HK-2 (cell line): ENCODE measurements around the gene FYB1.
"Not testable (repeated sequence)": the region's sequence is repeated elsewhere in the genome, so short reads cannot be mapped to it uniquely, and the experiment has no call there.

Experiments used
- DNase-seq: peaks from one replicate; pipeline ENCODE4 v3.0.0-alpha.2; 2018; ENCODE audit not compliant: unreplicated experiment

Gene FYB1

GRCh38 chr5:39219437-39219836 lies at the start of gene FYB1:
TSS of gene FYB1 (minus strand) at chr5:39219563. CDS start at chr5:39202960, 16,603 bp downstream.
- no peak for DNase-seq

- no peak for DNase-seq
Measured at GRCh38 chr5:39267186-39267585, 47.8 kb upstream of the FYB1 start.

GRCh38 chr5:39266442-39266841 lies 47.1 kb upstream of the FYB1 start:
- no peak for DNase-seq

- no peak for DNase-seq
Measured at GRCh38 chr5:39264528-39264927, 45.2 kb upstream of the FYB1 start.

- no peak for DNase-seq
Measured at GRCh38 chr5:39262981-39263380, 43.6 kb upstream of the FYB1 start.

- no peak for DNase-seq
Measured at GRCh38 chr5:39260095-39260494, 40.7 kb upstream of the FYB1 start.

GRCh38 chr5:39257554-39257953 lies 38.2 kb upstream of the FYB1 start:
- DNase-seq = no peak

GRCh38 chr5:39256477-39257235 lies 37.3 kb upstream of the FYB1 start:
- DNase-seq = no peak

GRCh38 chr5:39255406-39255805 lies 36.0 kb upstream of the FYB1 start:
- no peak for DNase-seq

GRCh38 chr5:39254671-39255070 lies 35.3 kb upstream of the FYB1 start:
- DNase-seq = no peak

GRCh38 chr5:39253196-39253595 lies 33.8 kb upstream of the FYB1 start:
- no peak for DNase-seq

- no peak for DNase-seq
Measured at GRCh38 chr5:39249564-39250274, 30.4 kb upstream of the FYB1 start.

- no peak for DNase-seq
Measured at GRCh38 chr5:39249069-39249468, 29.7 kb upstream of the FYB1 start.

- no peak for DNase-seq
Measured at GRCh38 chr5:39240750-39241149, 21.4 kb upstream of the FYB1 start.

GRCh38 chr5:39238366-39239105 lies 19.2 kb upstream of the FYB1 start:
- no peak for DNase-seq

- no peak for DNase-seq
Measured at GRCh38 chr5:39236718-39237117, 17.4 kb upstream of the FYB1 start.

- DNase-seq = no peak
Measured at GRCh38 chr5:39235648-39236047, 16.3 kb upstream of the FYB1 start.

- not testable (repeated sequence) for DNase-seq
Measured at GRCh38 chr5:39234494-39234893, 15.1 kb upstream of the FYB1 start.

- DNase-seq = no peak
Measured at GRCh38 chr5:39233783-39234182, 14.4 kb upstream of the FYB1 start.

GRCh38 chr5:39231705-39232525 lies 12.6 kb upstream of the FYB1 start:
- DNase-seq = no peak

- no peak for DNase-seq
Measured at GRCh38 chr5:39228596-39228995, 9.2 kb upstream of the FYB1 start.

GRCh38 chr5:39226558-39226957 lies 7.2 kb upstream of the FYB1 start:
- DNase-seq = no peak
